HepG2 (cell line): Measurements from ENCODE around the gene LIN28A. TPM values are rescaled to one million over a fixed set of nuclear protein-coding genes. Genes with fewer than 3 reads are reported as not detected.

Experiments
- AKAP8 ChIP-seq: sonication (generic); formaldehyde crosslinking; IDR thresholded peaks from 2 replicates; pipeline ENCODE4 v1.5.1; 2020; ENCODE audit warnings: mild to moderate bottlenecking, missing genetic modification reagents
- ARNT ChIP-seq: fragments of 450-650 bp; IDR thresholded peaks from 2 replicates; pipeline ENCODE4 v1.6.1; 2017
- CHD2 ChIP-seq: IDR thresholded peaks from 2 replicates; pipeline ENCODE4 v1.6.1; 2011; ENCODE audit warnings: low read depth, low read length, improper control_type of control experiment
- FLYWCH1 ChIP-seq: sonication (generic); formaldehyde crosslinking; IDR thresholded peaks from 2 replicates; pipeline ENCODE4 v1.8.1; 2023; ENCODE audit warnings: mild to moderate bottlenecking, missing genetic modification reagents
- ISX ChIP-seq: sonication (generic); formaldehyde crosslinking; conservative IDR thresholded peaks from 2 replicates; pipeline ENCODE4 v1.5.0; 2020; ENCODE audit warnings: missing genetic modification reagents
- NFE2L1 ChIP-seq: sonication (generic); formaldehyde crosslinking; IDR thresholded peaks from 2 replicates; pipeline ENCODE4 v1.4.0; 2020; ENCODE audit warnings: missing genetic modification reagents, mild to moderate bottlenecking, borderline replicate concordance
- POLR2A ChIP-seq, 2 experiments: IDR thresholded peaks; 2 replicates each; pipeline ENCODE4 v1.6.1; 2011; ENCODE audit warnings: low read depth in 2 of 2, low read length in 2 of 2, mild to moderate bottlenecking in 1 of 2, moderate library complexity in 1 of 2; ENCODE audit not compliant: insufficient read depth in 1 of 2
- RFX5 ChIP-seq: IDR thresholded peaks from 2 replicates; pipeline ENCODE4 v1.6.1; 2011; ENCODE audit warnings: low read depth, low read length, improper control_type of control experiment
- ZMAT3 ChIP-seq: sonication (generic); formaldehyde crosslinking; conservative IDR thresholded peaks from 2 replicates; pipeline ENCODE4 v1.7.0; 2021; ENCODE audit warnings: missing genetic modification reagents
- ZNF121 ChIP-seq: sonication (generic); formaldehyde crosslinking; IDR thresholded peaks from 2 replicates; pipeline ENCODE4 v1.5.0; 2020; ENCODE audit warnings: mild to moderate bottlenecking, missing genetic modification reagents
- ZNF33B ChIP-seq: sonication (generic); formaldehyde crosslinking; IDR thresholded peaks from 2 replicates; pipeline ENCODE4 v1.5.1; 2020; ENCODE audit warnings: mild to moderate bottlenecking, missing genetic modification reagents
- ZNF350 ChIP-seq: sonication (generic); formaldehyde crosslinking; IDR thresholded peaks from 2 replicates; pipeline ENCODE4 v1.4.0; 2020; ENCODE audit warnings: mild to moderate bottlenecking, low read depth, missing genetic modification reagents, borderline replicate concordance
- ZNF367 ChIP-seq: sonication (generic); formaldehyde crosslinking; IDR thresholded peaks from 2 replicates; pipeline ENCODE4 v1.4.0; 2020; ENCODE audit warnings: missing genetic modification reagents, borderline replicate concordance
- ZNF598 ChIP-seq: sonication (generic); formaldehyde crosslinking; IDR thresholded peaks from 2 replicates; pipeline ENCODE4 v1.5.1; 2020; ENCODE audit warnings: mild to moderate bottlenecking, missing genetic modification reagents, borderline replicate concordance
- ZNF709 ChIP-seq: sonication (generic); formaldehyde crosslinking; IDR thresholded peaks from 2 replicates; pipeline ENCODE4 v1.5.0; 2020; ENCODE audit warnings: mild to moderate bottlenecking, missing genetic modification reagents
- ZNF780A ChIP-seq: sonication (generic); formaldehyde crosslinking; IDR thresholded peaks from 2 replicates; pipeline ENCODE4 v1.8.0; 2022; ENCODE audit warnings: mild to moderate bottlenecking, missing genetic modification reagents, moderate library complexity
- ZNF790 ChIP-seq: sonication (generic); formaldehyde crosslinking; IDR thresholded peaks from 2 replicates; pipeline ENCODE4 v1.8.0; 2022; ENCODE audit warnings: missing genetic modification reagents, mild to moderate bottlenecking, borderline replicate concordance
- polyA plus RNA-seq, 8 experiments: library from polyadenylated mRNA; depleted of rRNA in 3 of 8; stranded (reverse) in 7 of 8; unstranded in 1 of 8; fragments of >200 nt; fragmentation: Illumina TruSeq in 4 of 8; extraction: Trizol in 4 of 8; gene quantifications; 2 replicates each; pipeline versions ENCODE4 v1.2.1 to v1.2.3, GENCODE V29; 2011 to 2016; ENCODE audit warnings: low read depth in 4 of 8, missing spikeins in 1 of 8, mixed read lengths in 1 of 8; ENCODE audit not compliant: insufficient read depth in 1 of 8
- total RNA-seq, 5 experiments: library from RNA; depleted of rRNA; stranded (reverse); fragments of >200 nt; fragmentation: Illumina TruSeq; extraction: Trizol; gene quantifications; 2 replicates each; pipeline ENCODE4 v1.2.3, GENCODE V29; 2016; ENCODE audit warnings: low read depth in 1 of 5
- TF ChIP-seq, protein P1 (sequence below): sonication (generic); formaldehyde crosslinking; IDR thresholded peaks from 2 replicates; pipeline ENCODE4 v1.5.0; 2020; ENCODE audit warnings: missing genetic modification reagents
- TF ChIP-seq, protein P2 (sequence below): sonication (generic); formaldehyde crosslinking; IDR thresholded peaks from 2 replicates; pipeline ENCODE4 v1.4.0; 2020; ENCODE audit warnings: missing genetic modification reagents
- TF ChIP-seq, protein P3 (sequence below): sonication (generic); formaldehyde crosslinking; IDR thresholded peaks from 2 replicates; pipeline ENCODE4 v1.4.0; 2020; ENCODE audit warnings: missing genetic modification reagents, mild to moderate bottlenecking, borderline replicate concordance
- TF ChIP-seq, protein P4 (sequence below): sonication (generic); formaldehyde crosslinking; IDR thresholded peaks from 2 replicates; pipeline ENCODE4 v1.5.0; 2020; ENCODE audit warnings: mild to moderate bottlenecking, missing genetic modification reagents, moderate library complexity

The LIN28A gene
- total and polyA plus RNA-seq, 2 of the 13 experiments (the other 11 are each of a cell fraction or from before 2014, with no cell fraction given): not detected

DNA sequence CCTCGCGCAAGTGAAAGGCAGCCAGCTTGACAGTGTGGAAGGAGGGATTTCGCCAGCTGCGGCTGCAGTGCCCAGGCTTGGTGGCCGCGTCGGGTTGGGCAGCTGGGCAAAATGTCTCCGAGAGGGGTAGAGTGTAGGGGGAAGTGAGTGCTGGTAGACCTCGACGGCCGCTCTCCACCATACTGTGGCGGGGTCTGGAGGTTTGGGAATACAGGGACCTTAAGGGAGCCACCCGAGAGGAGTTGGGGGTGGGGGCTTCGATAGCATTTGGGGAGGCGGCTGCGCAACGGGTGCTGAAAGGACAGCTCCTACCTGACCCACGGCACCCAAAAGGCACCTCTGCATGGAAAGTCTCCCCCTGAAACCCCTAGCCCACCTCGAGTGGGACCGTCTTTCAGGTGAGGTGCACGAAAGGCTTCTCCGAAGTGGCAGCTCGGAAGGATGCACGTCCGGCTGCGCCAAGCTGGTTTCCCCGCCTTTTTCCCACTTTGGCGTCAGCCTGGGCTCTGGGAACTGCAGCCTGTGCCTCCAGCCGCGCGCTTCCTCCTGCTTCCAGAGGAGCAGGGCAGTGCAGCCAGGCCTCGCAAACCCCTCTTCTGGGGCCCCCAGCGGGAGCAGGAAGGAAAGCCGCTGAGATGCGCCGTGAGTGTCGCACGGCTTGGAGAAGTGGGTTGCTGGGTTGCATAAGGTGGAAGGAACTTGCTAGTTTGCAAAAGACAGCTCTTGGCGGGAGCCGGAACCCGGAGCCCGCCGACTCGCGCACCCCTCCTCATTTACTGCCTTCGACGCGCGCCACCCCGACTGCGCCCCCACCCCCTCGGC is 61.1 kb downstream of the LIN28A start (continued):
- no peak for TF ChIP-seq ARNT
- TF ChIP-seq, protein P1, sequence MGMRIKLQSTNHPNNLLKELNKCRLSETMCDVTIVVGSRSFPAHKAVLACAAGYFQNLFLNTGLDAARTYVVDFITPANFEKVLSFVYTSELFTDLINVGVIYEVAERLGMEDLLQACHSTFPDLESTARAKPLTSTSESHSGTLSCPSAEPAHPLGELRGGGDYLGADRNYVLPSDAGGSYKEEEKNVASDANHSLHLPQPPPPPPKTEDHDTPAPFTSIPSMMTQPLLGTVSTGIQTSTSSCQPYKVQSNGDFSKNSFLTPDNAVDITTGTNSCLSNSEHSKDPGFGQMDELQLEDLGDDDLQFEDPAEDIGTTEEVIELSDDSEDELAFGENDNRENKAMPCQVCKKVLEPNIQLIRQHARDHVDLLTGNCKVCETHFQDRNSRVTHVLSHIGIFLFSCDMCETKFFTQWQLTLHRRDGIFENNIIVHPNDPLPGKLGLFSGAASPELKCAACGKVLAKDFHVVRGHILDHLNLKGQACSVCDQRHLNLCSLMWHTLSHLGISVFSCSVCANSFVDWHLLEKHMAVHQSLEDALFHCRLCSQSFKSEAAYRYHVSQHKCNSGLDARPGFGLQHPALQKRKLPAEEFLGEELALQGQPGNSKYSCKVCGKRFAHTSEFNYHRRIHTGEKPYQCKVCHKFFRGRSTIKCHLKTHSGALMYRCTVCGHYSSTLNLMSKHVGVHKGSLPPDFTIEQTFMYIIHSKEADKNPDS (CRISPR knock-in tag): no peak
- TF ChIP-seq ZNF350 (CRISPR knock-in tag): no peak
- TF ChIP-seq ZNF709: 0 out of 2 replicates have a peak, but pooled peaks have one; percentile 45
- peak; percentile 71 for TF ChIP-seq ZNF121 (CRISPR knock-in tag)
- TF ChIP-seq RFX5: no peak
- TF ChIP-seq ZNF367 (CRISPR knock-in tag): no peak
- 0 out of 2 replicates have a peak, but pooled peaks have one; percentile 59 for TF ChIP-seq FLYWCH1 (CRISPR knock-in tag)
- 0 out of 2 replicates have a peak, but pooled peaks have one; percentile 29 for TF ChIP-seq ZNF33B (CRISPR knock-in tag)
- TF ChIP-seq CHD2: no peak
- TF ChIP-seq ZMAT3 (CRISPR knock-in tag): 0 out of 2 replicates have a peak, but pooled peaks have one; percentile 71
- no peak for TF ChIP-seq ZNF598 (CRISPR knock-in tag)
- peak in 1 of 2 experiments; percentile 20; a peak in 2 of 4 replicates for TF ChIP-seq POLR2A (IDR thresholded peaks at IDR 0.05; ENCODE audit: insufficient read depth in 1 of 2, low read depth in 2 of 2, low read length in 2 of 2)
- TF ChIP-seq ISX: no peak
- TF ChIP-seq, protein P2, sequence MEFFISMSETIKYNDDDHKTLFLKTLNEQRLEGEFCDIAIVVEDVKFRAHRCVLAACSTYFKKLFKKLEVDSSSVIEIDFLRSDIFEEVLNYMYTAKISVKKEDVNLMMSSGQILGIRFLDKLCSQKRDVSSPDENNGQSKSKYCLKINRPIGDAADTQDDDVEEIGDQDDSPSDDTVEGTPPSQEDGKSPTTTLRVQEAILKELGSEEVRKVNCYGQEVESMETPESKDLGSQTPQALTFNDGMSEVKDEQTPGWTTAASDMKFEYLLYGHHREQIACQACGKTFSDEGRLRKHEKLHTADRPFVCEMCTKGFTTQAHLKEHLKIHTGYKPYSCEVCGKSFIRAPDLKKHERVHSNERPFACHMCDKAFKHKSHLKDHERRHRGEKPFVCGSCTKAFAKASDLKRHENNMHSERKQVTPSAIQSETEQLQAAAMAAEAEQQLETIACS (CRISPR knock-in tag): peak; percentile 77
- TF ChIP-seq ZNF790 (CRISPR knock-in tag): 0 out of 2 replicates have a peak, but pooled peaks have one; percentile 22
- TF ChIP-seq, protein P3, sequence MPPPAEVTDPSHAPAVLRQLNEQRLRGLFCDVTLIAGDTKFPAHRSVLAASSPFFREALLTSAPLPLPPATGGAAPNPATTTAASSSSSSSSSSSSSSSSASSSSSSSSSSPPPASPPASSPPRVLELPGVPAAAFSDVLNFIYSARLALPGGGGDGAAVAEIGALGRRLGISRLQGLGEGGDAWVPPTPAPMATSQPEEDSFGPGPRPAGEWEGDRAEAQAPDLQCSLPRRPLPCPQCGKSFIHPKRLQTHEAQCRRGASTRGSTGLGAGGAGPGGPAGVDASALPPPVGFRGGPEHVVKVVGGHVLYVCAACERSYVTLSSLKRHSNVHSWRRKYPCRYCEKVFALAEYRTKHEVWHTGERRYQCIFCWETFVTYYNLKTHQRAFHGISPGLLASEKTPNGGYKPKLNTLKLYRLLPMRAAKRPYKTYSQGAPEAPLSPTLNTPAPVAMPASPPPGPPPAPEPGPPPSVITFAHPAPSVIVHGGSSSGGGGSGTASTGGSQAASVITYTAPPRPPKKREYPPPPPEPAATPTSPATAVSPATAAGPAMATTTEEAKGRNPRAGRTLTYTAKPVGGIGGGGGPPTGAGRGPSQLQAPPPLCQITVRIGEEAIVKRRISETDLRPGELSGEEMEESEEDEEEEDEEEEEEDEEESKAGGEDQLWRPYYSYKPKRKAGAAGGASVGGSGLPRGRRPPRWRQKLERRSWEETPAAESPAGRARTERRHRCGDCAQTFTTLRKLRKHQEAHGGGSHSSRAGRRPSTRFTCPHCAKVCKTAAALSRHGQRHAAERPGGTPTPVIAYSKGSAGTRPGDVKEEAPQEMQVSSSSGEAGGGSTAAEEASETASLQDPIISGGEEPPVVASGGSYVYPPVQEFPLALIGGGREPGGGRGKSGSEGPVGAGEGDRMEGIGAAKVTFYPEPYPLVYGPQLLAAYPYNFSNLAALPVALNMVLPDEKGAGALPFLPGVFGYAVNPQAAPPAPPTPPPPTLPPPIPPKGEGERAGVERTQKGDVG: 0 out of 2 replicates have a peak, but pooled peaks have one; percentile 29
- 0 out of 2 replicates have a peak, but pooled peaks have one; percentile 71 for TF ChIP-seq AKAP8 (CRISPR knock-in tag)
- TF ChIP-seq NFE2L1 (CRISPR knock-in tag): no peak
- TF ChIP-seq, protein P4, sequence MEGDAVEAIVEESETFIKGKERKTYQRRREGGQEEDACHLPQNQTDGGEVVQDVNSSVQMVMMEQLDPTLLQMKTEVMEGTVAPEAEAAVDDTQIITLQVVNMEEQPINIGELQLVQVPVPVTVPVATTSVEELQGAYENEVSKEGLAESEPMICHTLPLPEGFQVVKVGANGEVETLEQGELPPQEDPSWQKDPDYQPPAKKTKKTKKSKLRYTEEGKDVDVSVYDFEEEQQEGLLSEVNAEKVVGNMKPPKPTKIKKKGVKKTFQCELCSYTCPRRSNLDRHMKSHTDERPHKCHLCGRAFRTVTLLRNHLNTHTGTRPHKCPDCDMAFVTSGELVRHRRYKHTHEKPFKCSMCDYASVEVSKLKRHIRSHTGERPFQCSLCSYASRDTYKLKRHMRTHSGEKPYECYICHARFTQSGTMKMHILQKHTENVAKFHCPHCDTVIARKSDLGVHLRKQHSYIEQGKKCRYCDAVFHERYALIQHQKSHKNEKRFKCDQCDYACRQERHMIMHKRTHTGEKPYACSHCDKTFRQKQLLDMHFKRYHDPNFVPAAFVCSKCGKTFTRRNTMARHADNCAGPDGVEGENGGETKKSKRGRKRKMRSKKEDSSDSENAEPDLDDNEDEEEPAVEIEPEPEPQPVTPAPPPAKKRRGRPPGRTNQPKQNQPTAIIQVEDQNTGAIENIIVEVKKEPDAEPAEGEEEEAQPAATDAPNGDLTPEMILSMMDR (CRISPR knock-in tag): 0 out of 2 replicates have a peak, but pooled peaks have one; percentile 11
- no peak for TF ChIP-seq ZNF780A (CRISPR knock-in tag)
